Spleen (tissue), 7 donors: Measurements from ENCODE around the gene MYO5A.

Source experiments
- CTCF ChIP-seq, 11 experiments: fragments of 200-600 bp in 7 of 11; fragments of 450-650 bp in 4 of 11; sonication (generic) in 4 of 11; IDR thresholded peaks in 8 of 11; conservative IDR thresholded peaks in 3 of 11; 1 replicate in 7 of 11; 2 replicates in 4 of 11; pipeline versions ENCODE4 v1.4.0 to v1.8.0; 2016 to 2021; ENCODE audit warnings: antibody characterized with exemption in 11 of 11, inconsistent platforms in 4 of 11, mild to moderate bottlenecking in 1 of 11
- POLR2A ChIP-seq, 3 donors: fragments of 450-650 bp; IDR thresholded peaks; one replicate each; pipeline ENCODE4 v1.5.1; 2017; ENCODE audit warnings: antibody characterized with exemption in 3 of 3, mild to moderate bottlenecking in 1 of 3
- POLR2AphosphoS5 ChIP-seq, 3 donors: sonication (generic); formaldehyde crosslinking; IDR thresholded peaks; one replicate each; pipeline ENCODE4 v1.5.1; 2017; ENCODE audit warnings: antibody characterized with exemption in 3 of 3
- donor health status: DM: no; HTN: no; CAD: no; lungs with moderate emphysema.
- donor health status: DM: no; HTN: no; CAD: no.
- donor health status: DM: no; HTN: no; CAD: no.

DNA sequence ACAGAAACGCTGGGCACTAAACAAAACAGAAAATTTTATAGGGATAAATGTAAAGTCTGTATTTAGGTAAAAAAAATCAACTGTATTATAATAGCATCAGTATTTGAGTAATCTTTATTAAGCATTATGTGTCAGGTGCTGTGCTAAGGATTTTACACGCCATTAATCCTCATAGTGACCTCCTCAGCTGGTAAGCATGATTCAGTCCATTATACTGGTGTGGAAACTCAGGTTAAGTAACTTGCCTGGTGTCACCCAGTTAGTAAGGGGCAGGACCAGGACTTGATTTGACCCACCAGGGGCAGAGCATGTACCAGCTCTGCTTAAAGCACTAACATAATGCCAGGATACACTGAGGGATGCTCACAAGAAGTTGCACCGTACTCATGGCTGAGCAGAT, 237.9 kb downstream of the MYO5A start:
- TF ChIP-seq POLR2A (IDR thresholded peaks at IDR 0.05) (no peak), CTCF (IDR thresholded peaks at IDR 0.05 in 8 of 11, conservative IDR thresholded peaks at IDR 0.05 in 3 of 11) (no peak), POLR2AphosphoS5 (IDR thresholded peaks at IDR 0.05) (no peak)
